GM12878 (cell line): ENCODE data around the gene ISG20L2. TPM values are rescaled to one million over a fixed set of nuclear protein-coding genes. Genes with fewer than 3 reads are reported as not detected.

Experiments
- ATAC-seq: fragments of 200-7000 bp; cut with Tn5 transposase; 3 replicates; pipeline ENCODE4 v1.9.1; 2020; ENCODE audit warnings: mild to moderate bottlenecking, moderate library complexity
- BruUV-seq: library from RNA; stranded (reverse); fragments of 400-500 nt; replicated peaks from 2 replicates; lab custom pipeline; 2021; lab: Mats Ljungman, UMichigan
- CTCF ChIA-PET: fragments of 300-600 bp; sonication (Branson Sonifier 250); formaldehyde crosslinking; extraction: SDS; loops from one replicate; lab custom pipeline; 2021; ENCODE audit warnings: inconsistent platforms; lab: Yijun Ruan, JAX
- POLR2A ChIA-PET: fragments of 350-600 bp; formaldehyde crosslinking; extraction: SDS; loops from one replicate; lab custom pipeline; 2021; ENCODE audit warnings: inconsistent platforms; lab: Charles Lee
- RAD21 ChIA-PET: fragments of 300-600 bp; sonication (Branson Sonifier 250); formaldehyde crosslinking; loops from one replicate; lab custom pipeline; 2023; ENCODE audit warnings: antibody characterized with exemption; ENCODE audit not compliant: unreplicated experiment; lab: Charles Lee
- SMC1A ChIA-PET: fragments of 300-600 bp; sonication (Branson Sonifier 250); formaldehyde crosslinking; loops from one replicate; lab custom pipeline; 2023; ENCODE audit not compliant: unreplicated experiment, uncharacterized antibody; lab: Charles Lee
- DNase-seq: peaks from one replicate; pipeline ENCODE4 v3.0.0-alpha.2; 2011; ENCODE audit warnings: low read depth, low spot score
- FAIRE-seq: peaks from 3 replicates; lab custom pipeline; 2011; peaks lifted over from hg19 to GRCh38; lab: Jason Lieb, UNC
- H2AFZ ChIP-seq: 2 replicates; pipeline ENCODE4 v1.6.0; 2011; ENCODE audit warnings: low read depth, low read length, control low read depth; ENCODE audit not compliant: control insufficient read depth
- H3K27ac ChIP-seq: 2 replicates; pipeline ENCODE4 v1.5.1; 2011; ENCODE audit warnings: control low read depth; ENCODE audit not compliant: control insufficient read depth, insufficient read depth
- H3K27me3 ChIP-seq, 2 experiments: replicated peaks in 1 of 2; 2 replicates each; pipeline versions ENCODE4 v1.6.0 to v1.6.1; 2011; ENCODE audit warnings: low read length in 1 of 2; ENCODE audit not compliant: control insufficient read depth in 2 of 2, insufficient read depth in 2 of 2
- H3K36me3 ChIP-seq, 2 experiments: 2 replicates each; pipeline ENCODE4 v1.5.1; 2011; ENCODE audit warnings: low read length in 1 of 2; ENCODE audit not compliant: control insufficient read depth in 2 of 2, insufficient read depth in 2 of 2
- H3K4me1 ChIP-seq: 2 replicates; pipeline ENCODE4 v1.6.1; 2011; ENCODE audit warnings: mild to moderate bottlenecking, low read length, moderate library complexity, mixed read lengths; ENCODE audit not compliant: control insufficient read depth, insufficient read depth
- H3K4me2 ChIP-seq: 2 replicates; pipeline ENCODE4 v1.6.0; 2011; ENCODE audit warnings: control low read depth; ENCODE audit not compliant: control insufficient read depth, insufficient read depth
- H3K4me3 ChIP-seq: fragments of 200-600 bp; sonication (generic); 2 replicates; pipeline ENCODE4 v1.5.1; 2016
- H3K79me2 ChIP-seq: 2 replicates; pipeline ENCODE4 v1.6.0; 2011; ENCODE audit warnings: low read length; ENCODE audit not compliant: control insufficient read depth, insufficient read depth
- H3K9ac ChIP-seq: 2 replicates; pipeline ENCODE4 v1.8.0; 2011; ENCODE audit warnings: low read length, control low read depth, mixed read lengths; ENCODE audit not compliant: control insufficient read depth, insufficient read depth
- H3K9me3 ChIP-seq: replicated peaks from 3 replicates; pipeline ENCODE4 v1.5.1; 2011; ENCODE audit warnings: mild to moderate bottlenecking, low read length; ENCODE audit not compliant: control insufficient read depth, insufficient read depth
- H4K20me1 ChIP-seq: 2 replicates; pipeline ENCODE4 v1.6.0; 2011; ENCODE audit not compliant: control insufficient read depth, insufficient read depth
- BMI1 ChIP-seq: fragments of 450-650 bp; IDR thresholded peaks from 2 replicates; pipeline ENCODE4 v1.6.1; 2016; ENCODE audit warnings: mild to moderate bottlenecking, moderate library complexity, borderline replicate concordance
- CHD1 ChIP-seq: IDR thresholded peaks from 2 replicates; pipeline ENCODE4 v1.6.1; 2012; ENCODE audit warnings: low read depth, low read length, improper control_type of control experiment
- CHD4 ChIP-seq: fragments of 200-600 bp; sonication (generic); IDR thresholded peaks from 2 replicates; pipeline ENCODE4 v1.6.1; 2016; ENCODE audit warnings: mild to moderate bottlenecking
- HDGF ChIP-seq: fragments of 450-650 bp; IDR thresholded peaks from 2 replicates; pipeline ENCODE4 v1.6.1; 2016; ENCODE audit warnings: antibody characterized with exemption
- RCOR1 ChIP-seq: conservative IDR thresholded peaks from 2 replicates; pipeline ENCODE4 v1.6.1; 2012; ENCODE audit warnings: low read depth, low read length, improper control_type of control experiment
- REST ChIP-seq: IDR thresholded peaks from 2 replicates; pipeline ENCODE4 v1.6.1; 2012; ENCODE audit warnings: mild to moderate bottlenecking, low read depth, low read length
- SIN3A ChIP-seq: IDR thresholded peaks from 2 replicates; pipeline ENCODE4 v1.6.1; 2012; ENCODE audit warnings: low read depth, low read length, improper control_type of control experiment
- ZSCAN29 ChIP-seq: fragments of 450-650 bp; IDR thresholded peaks from 2 replicates; pipeline ENCODE4 v1.6.1; 2017; ENCODE audit warnings: mild to moderate bottlenecking, moderate library complexity
- ZZZ3 ChIP-seq: IDR thresholded peaks from 2 replicates; pipeline ENCODE4 v1.6.1; 2011; ENCODE audit warnings: low read depth; ENCODE audit not compliant: control insufficient read depth, insufficient read length
- WGBS: methylation state at CpG from one replicate; pipeline ENCODE4 v1.1.6; 2016; ENCODE audit warnings: low lambda C conversion rate; ENCODE audit not compliant: insufficient replicate concordance, insufficient coverage; ENCODE audit errors: missing lambda C conversion rate; 5-methylcytosine and 5-hydroxymethylcytosine counted together
- in situ Hi-C: fragments of 300-500 bp; cut with MboI; formaldehyde crosslinking; loops from 9 replicates; pipeline ENCODE4 v1.14.3; 2018; ENCODE audit warnings: mixed read lengths
- intact Hi-C: fragments of 100-400 bp; cut with micrococcal nuclease; formaldehyde crosslinking; loops from one replicate; pipeline ENCODE4 v1.14.2; 2022; ENCODE audit not compliant: unreplicated experiment
- polyA plus RNA-seq, 11 experiments: library from polyadenylated mRNA; depleted of rRNA in 4 of 11; unstranded in 6 of 11; stranded (reverse) in 5 of 11; fragments of >200 nt; fragmentation: Nextera tagmentation in 4 of 11; fragmentation: Illumina TruSeq in 1 of 11; extraction: Ambion mirVana in 4 of 11; extraction: Trizol in 1 of 11; gene quantifications; 1 replicate in 1 of 11; 2 replicates in 10 of 11; pipeline versions ENCODE4 v1.2.1 to v1.2.3, GENCODE V29; 2011 to 2016; ENCODE audit warnings: inconsistent platforms in 2 of 11, missing spikeins in 2 of 11, low read depth in 1 of 11
- total RNA-seq, 4 experiments: library from RNA; depleted of rRNA in 3 of 4; stranded (reverse); fragments of >200 nt in 3 of 4; fragmentation: Illumina TruSeq in 1 of 4; extraction: Trizol in 1 of 4; gene quantifications; 2 replicates each; pipeline versions ENCODE4 v1.2.1 to v1.2.3, GENCODE V29; 2013 to 2021

Gene ISG20L2
- total and polyA plus RNA-seq, 10 of the 15 experiments (the other 5 are each of a cell fraction or from before 2014, with no cell fraction given): 16.4 to 111 (median 48.0) TPM

- TF ChIP-seq REST: no peak
- no peak for TF ChIP-seq ZSCAN29
These were observed 17.3 kb upstream of the ISG20L2 start (continued) for GRCh38 chr1:156745881-156746280.

DNA sequence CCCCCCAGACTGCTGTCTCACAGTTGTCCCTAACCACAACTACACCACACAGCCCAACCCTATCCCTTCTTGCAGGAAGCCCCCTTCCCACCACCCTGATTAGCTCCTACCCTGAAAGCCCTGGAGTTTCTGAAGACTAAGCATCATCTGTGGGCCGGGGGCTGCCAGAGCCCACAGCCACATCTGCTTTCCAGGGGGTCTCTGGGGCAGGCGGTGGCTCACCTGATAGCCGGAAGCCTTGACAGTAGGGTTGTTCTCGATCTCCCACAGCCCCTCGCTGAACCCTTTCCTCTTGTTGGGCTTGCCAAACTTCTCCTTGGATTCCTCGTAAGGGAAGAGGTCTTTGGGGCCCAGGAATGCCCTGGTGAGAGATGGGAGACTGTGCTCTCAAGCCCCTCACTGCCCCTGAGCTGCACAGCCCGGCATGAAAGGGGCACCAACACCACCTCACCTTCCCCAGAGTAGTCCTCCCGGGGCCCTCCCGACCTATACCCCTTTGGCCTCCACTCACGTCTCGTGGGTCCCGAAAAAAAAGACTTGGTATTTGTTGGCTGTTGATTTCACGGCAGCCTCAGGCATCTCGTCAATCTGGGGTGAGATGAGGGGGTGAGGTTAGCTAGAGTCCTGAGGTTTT is 16.3 kb upstream of the ISG20L2 start:
- H3K79me2 ChIP-seq: peaks cover 60% of the 10 kb centered on the region
- 83% methylated on average over 13 of the region's 14 CpGs for WGBS
- no peak for DNase-seq

More for the DNA sequence above, 16.3 kb upstream of the ISG20L2 start:
- FAIRE-seq (no peak), ATAC-seq (no peak)
- in situ Hi-C loops: no loop called here
- ChIA-PET RAD21 (no interaction called here), POLR2A (no interaction called here), SMC1A (interaction anchor here (3.5 kb wide), 1 partner anchor 19 kb away, joined by 20 read pairs; no protein-coding TSS in a partner anchor), CTCF (interaction anchor here (1.4 kb wide), 1 partner anchor 19 kb away, joined by 4 read pairs; no protein-coding TSS in a partner anchor)
- Histone ChIP-seq H3K4me2 (no peak overlapping the region), H3K4me3 (no peak overlapping the region), H3K9ac (no peak overlapping the region), H4K20me1 (no peaks in the 10 kb centered on the region), H3K36me3 (peaks cover 22 to 23% of the 10 kb centered on the region in 2 experiments), H3K27ac (no peak overlapping the region), H3K4me1 (peaks cover 20% of the 10 kb centered on the region), H3K27me3 (no peaks in the 10 kb centered on the region), H2AFZ (no peak overlapping the region)
- no TSS peak for BruUV-seq
- TF ChIP-seq ZZZ3 (no peak), HDGF (no peak), RCOR1 (no peak), SIN3A (no peak), BMI1 (no peak), CHD1 (no peak), CHD4 (no peak)
- TF ChIP-seq, all 136 proteins: peak for 0
- no peaks in the 10 kb centered on the region for H3K9me3 ChIP-seq
- intact Hi-C loops: loop anchor here (10.0 kb wide), 1 partner anchor 240 kb away; the partner anchor contains the start of gene MEF2D
